Measurements from ENCODE around the gene TCF19.

GRCh38 chr6:31129130-31129529 lies 29.3 kb upstream of the TCF19 start:
- TF ChIP-seq POLR2AphosphoS5 (IDR thresholded peaks at IDR 0.05; ENCODE audit: low read length): no peak
- TF ChIP-seq CTCF (IDR thresholded peaks at IDR 0.05 in 2 of 3, conservative IDR thresholded peaks at IDR 0.05 in 1 of 3; ENCODE audit: control insufficient read depth in 2 of 3, extremely low read depth in 1 of 3, insufficient read depth in 1 of 3, low read depth in 3 of 3, low read length in 3 of 3): no peak
- TF ChIP-seq HDGF (IDR thresholded peaks at IDR 0.05): no peak
- no peak for TF ChIP-seq POLR2A (IDR thresholded peaks at IDR 0.05; ENCODE audit: low read depth, low read length)
- no peak for TF ChIP-seq CHD2 (IDR thresholded peaks at IDR 0.05; ENCODE audit: borderline replicate concordance, low read depth, low read length)

Data from GM12878 (cell line).